ENCODE results near the gene NAV3. TPM values are rescaled to one million over a fixed set of nuclear protein-coding genes. Genes with fewer than 3 reads are reported as not detected.

NAV3 gene
- total RNA-seq, 1 experiment from 2014 or later = 3.0 TPM

DNA sequence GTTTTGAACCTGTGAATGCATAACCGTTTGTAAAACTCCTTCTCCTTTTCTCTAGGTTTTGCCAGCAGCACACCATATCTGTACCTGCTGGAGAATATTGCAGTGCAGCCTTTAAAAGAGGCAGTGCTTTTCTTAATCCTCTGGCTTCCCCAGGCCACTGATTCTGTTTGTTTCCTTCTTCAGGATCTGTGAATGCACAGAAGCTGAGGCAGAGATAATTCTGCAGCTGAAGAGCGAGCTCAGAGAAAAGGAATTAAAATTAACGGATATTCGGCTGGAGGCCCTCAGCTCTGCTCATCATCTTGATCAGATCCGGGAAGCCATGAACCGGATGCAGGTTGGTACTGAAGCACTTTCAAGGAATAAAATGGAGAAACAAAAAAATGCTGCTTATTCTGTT, 348.7 kb downstream of the NAV3 start:
- no peak overlapping the region for H3K23ac ChIP-seq (ENCODE audit: insufficient read length, low read depth, low read length)
- no peak for DNase-seq
- Mint-ChIP-seq H3K9me3 (no peaks in the 10 kb centered on the region), H3K4me3 (no peak overlapping the region), H3K36me3 (ENCODE audit: insufficient read depth in 1 of 3, low read depth in 3 of 3) (no peaks in the 10 kb centered on the region), H3K27me3 (ENCODE audit: low read depth) (no peaks in the 10 kb centered on the region), H3K4me1 (0 out of 4 replicates have a peak, but pooled peaks cover 0 to 2% of the 10 kb centered on the region in 2 experiments), H3K27ac (no peak overlapping the region)
- no peak overlapping the region for H4K91ac ChIP-seq (ENCODE audit: insufficient read length, low read depth, low read length)
- no peak overlapping the region for H3K4me2 ChIP-seq (ENCODE audit: insufficient read depth, insufficient read length, low read length)
- H4K20me1 ChIP-seq (ENCODE audit: control insufficient read depth, insufficient read depth, insufficient read length) = no peaks in the 10 kb centered on the region
- no peaks in the 10 kb centered on the region for H3K9me3 ChIP-seq (ENCODE audit: control insufficient read depth, low read depth, low read length)
- no peak overlapping the region for H3K14ac ChIP-seq (ENCODE audit: insufficient read depth, low read length)
- H3K27me3 ChIP-seq (ENCODE audit: insufficient read depth, low read length) = no peaks in the 10 kb centered on the region
- H3K18ac ChIP-seq (ENCODE audit: insufficient read length, low read depth, low read length) = no peak overlapping the region
- H4K5ac ChIP-seq (ENCODE audit: insufficient read length, low read depth, low read length) = no peak overlapping the region
- no peak overlapping the region for H4K8ac ChIP-seq (replicated peaks; ENCODE audit: insufficient read length, low read depth, low read length)
- H3K23me2 ChIP-seq (ENCODE audit: insufficient read length, low read depth, low read length, poor library complexity, severe bottlenecking) = no peaks in the 10 kb centered on the region
- no peak overlapping the region for H3K9ac ChIP-seq (ENCODE audit: extremely low read depth, insufficient read length, low read length)
- no peaks in the 10 kb centered on the region for H3K79me1 ChIP-seq (ENCODE audit: insufficient read depth, low read depth, low read length, poor library complexity, severe bottlenecking)
- no peak overlapping the region for H2BK20ac ChIP-seq (ENCODE audit: low read depth, low read length, poor library complexity, severe bottlenecking)
- H2BK5ac ChIP-seq (ENCODE audit: insufficient read length, low read length) = no peak overlapping the region
- no peak overlapping the region for H3T11ph ChIP-seq (ENCODE audit: low read length)
- no peak overlapping the region for H3K27ac ChIP-seq (ENCODE audit: insufficient read length, low read depth, low read length)
- no peak overlapping the region for H2AFZ ChIP-seq (ENCODE audit: low read length)
- H3K4me1 ChIP-seq (ENCODE audit: insufficient read depth, low read length) = no peaks in the 10 kb centered on the region
- H3K4ac ChIP-seq (ENCODE audit: low read depth, low read length) = no peak overlapping the region
- no peak overlapping the region for H2AK5ac ChIP-seq (ENCODE audit: insufficient read length, low read length)
- H2BK12ac ChIP-seq (ENCODE audit: insufficient read length, low read depth, low read length) = no peak overlapping the region
- no peaks in the 10 kb centered on the region for H3K79me2 ChIP-seq (ENCODE audit: insufficient read depth, low read length)
- TF ChIP-seq, protein P1, sequence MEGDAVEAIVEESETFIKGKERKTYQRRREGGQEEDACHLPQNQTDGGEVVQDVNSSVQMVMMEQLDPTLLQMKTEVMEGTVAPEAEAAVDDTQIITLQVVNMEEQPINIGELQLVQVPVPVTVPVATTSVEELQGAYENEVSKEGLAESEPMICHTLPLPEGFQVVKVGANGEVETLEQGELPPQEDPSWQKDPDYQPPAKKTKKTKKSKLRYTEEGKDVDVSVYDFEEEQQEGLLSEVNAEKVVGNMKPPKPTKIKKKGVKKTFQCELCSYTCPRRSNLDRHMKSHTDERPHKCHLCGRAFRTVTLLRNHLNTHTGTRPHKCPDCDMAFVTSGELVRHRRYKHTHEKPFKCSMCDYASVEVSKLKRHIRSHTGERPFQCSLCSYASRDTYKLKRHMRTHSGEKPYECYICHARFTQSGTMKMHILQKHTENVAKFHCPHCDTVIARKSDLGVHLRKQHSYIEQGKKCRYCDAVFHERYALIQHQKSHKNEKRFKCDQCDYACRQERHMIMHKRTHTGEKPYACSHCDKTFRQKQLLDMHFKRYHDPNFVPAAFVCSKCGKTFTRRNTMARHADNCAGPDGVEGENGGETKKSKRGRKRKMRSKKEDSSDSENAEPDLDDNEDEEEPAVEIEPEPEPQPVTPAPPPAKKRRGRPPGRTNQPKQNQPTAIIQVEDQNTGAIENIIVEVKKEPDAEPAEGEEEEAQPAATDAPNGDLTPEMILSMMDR (conservative IDR thresholded peaks at IDR 0.05) = no peak
- no peak overlapping the region for H2BK15ac ChIP-seq (ENCODE audit: low read depth, low read length)
- no CpG with 5 or more reads among the region's 6 CpGs for WGBS (ENCODE audit: extremely low coverage, insufficient read length, low lambda C conversion rate)
- no peak overlapping the region for H2BK120ac ChIP-seq (ENCODE audit: low read depth, low read length, poor library complexity, severe bottlenecking)
- no peak overlapping the region for H3K56ac ChIP-seq (ENCODE audit: insufficient read length, low read depth, low read length)
